RCC 7860 (cell line): ENCODE data around the gene UBB.

ENCODE experiments used
- DNase-seq: peaks from one replicate; pipeline ENCODE4 v3.0.0-alpha.2; 2015; ENCODE audit warnings: low spot score
- FAIRE-seq: peaks from 2 replicates; lab custom pipeline; 2012; peaks lifted over from hg19 to GRCh38; lab: Jason Lieb, UNC

Gene UBB

DNA sequence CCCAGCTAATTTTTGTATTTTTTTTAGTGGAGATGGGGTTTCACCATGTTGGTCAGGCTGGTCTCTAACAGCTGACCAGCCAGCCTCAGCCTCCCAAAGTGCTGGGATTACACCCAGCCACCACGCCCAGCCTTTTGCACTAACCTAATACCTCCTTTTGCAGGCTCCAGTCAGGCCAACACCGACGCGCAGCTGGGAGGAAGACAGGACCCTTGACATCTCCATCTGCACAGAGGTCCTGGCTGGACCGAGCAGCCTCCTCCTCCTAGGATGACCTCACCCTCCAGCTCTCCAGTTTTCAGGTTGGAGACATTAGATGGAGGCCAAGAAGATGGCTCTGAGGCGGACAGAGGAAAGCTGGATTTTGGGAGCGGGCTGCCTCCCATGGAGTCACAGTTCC lies 36.5 kb downstream of the UBB start:
- DNase-seq: no peak
- no peak for FAIRE-seq

DNA sequence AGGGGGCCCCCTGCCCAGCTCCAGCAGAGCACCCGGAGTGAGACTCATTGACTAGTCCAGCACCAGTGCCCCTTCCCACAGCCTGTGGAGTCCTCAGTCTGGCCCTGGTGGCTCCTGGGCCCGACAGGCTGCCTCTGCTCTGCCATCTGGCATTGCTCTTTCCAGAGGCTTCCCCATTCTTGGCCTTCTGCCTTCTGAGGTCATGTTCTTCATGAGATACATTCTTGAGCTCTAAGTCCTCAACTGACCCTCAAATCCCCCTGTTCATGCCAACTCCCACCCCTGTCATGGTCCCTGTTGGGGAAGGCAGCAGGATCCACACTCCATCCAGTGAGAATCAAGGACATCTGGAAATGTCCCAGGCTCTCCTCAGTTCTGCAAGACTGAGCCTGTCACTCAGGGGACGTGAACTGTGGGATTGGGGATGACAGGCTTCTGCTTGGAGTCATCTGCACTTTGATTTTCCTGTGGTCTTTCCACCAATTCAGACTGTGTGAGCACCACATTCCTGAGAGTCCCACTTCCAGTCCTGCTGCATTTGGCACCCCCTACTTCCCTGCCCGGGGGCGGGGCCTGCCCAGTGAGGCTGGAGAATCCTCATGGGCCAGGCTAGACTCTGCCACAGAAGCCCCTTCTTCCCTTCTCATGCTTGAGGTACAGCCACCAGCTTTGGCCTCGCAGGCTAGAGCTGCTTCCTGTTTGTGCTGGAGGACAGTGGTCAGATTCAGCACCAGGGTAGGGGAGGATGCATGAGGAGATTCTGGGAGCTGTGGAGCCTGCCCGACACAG lies 37.2 kb downstream of the UBB start:
- DNase-seq (peak; percentile 67), FAIRE-seq (no peak)

DNA sequence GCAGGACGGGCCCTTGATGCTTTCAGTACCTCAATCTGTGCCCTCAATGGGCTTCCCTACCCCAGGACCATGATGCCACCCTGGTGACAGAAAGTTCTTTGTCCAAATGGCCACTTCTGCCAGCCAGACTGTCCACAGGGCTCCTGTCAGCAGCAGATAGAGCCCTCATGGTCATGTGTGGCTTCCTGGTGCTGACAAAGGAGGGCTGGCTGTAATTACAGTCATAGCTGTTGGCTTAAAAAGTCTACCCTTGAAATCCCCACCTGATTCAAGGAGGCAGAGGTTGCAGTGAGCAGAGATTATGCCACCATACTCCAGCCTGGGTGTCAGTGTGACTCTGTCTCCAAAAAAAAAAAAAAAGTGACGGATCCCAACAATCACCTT lies 37.8 kb downstream of the UBB start:
- DNase-seq: peak; percentile 6
- FAIRE-seq: no peak

DNA sequence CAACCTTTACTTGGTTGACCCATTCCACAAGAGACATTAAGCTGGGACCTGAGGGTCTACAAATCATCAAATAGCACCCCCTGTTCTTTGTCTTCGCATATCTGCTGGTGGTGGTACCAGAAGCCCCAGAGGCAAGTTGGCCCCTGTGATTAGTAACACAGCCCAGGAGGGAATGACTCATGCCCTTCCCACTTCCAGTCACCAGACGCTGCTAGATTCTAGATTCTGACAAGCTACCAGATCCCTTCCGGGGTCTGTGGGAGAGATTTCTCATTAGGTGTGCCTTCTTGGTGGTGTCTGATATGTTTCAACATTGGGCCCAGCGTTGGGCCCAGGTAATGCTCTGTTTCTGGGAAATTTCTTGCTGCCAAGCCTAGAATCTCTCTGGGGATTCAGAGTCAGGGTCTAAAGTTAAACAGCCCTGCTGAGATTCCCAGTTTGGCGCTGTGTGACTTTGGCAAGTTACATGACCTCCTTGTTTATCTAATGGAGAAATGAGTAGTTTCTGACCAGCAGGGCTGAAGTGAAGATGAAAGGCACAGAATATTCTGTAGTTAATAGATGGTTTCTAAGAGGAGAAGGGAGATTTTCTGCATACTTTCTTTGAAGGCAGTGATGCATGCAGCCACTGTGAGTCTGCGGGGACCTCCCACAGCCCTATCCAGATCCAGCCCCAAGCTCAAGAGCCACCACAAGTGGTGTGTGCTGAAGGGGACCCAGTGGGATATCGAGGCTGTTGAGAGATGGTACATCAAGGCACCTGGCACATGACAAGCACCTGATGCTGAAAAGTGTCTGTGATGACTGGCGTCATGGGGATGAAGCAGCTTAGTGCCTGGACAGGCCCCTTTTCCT lies 38.4 kb downstream of the UBB start:
- FAIRE-seq (peak; percentile 89), DNase-seq (peak; percentile 82)

DNA sequence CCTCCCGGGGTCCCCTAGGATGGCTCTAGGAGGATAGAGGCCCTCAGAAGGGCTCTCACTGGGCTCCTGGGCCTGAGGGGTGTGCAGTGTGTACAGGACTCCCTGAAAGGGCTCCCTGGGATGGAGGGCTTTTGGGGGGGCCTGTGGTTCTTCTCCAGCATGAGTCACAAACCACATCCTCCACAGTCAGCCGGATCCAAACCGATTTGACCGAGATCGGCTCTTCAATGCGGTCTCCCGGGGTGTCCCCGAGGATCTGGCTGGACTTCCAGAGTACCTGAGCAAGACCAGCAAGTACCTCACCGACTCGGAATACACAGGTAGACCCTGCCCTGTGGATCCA lies 39.0 kb downstream of the UBB start:
- FAIRE-seq (peak; percentile 74), DNase-seq (peak; percentile 56)

DNA sequence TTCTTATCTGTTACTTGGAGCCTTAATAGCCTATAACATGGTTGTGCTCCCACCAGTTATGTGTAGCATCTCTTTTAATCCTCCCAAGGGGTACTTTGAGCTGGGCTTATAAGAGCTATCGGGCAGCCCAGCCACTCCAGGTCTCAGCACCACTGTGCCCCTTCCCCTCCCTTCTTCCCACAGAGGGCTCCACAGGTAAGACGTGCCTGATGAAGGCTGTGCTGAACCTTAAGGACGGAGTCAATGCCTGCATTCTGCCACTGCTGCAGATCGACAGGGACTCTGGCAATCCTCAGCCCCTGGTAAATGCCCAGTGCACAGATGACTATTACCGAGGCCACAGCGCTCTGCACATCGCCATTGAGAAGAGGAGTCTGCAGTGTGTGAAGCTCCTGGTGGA lies 41.5 kb downstream of the UBB start:
- FAIRE-seq: no peak
- no peak for DNase-seq

DNA sequence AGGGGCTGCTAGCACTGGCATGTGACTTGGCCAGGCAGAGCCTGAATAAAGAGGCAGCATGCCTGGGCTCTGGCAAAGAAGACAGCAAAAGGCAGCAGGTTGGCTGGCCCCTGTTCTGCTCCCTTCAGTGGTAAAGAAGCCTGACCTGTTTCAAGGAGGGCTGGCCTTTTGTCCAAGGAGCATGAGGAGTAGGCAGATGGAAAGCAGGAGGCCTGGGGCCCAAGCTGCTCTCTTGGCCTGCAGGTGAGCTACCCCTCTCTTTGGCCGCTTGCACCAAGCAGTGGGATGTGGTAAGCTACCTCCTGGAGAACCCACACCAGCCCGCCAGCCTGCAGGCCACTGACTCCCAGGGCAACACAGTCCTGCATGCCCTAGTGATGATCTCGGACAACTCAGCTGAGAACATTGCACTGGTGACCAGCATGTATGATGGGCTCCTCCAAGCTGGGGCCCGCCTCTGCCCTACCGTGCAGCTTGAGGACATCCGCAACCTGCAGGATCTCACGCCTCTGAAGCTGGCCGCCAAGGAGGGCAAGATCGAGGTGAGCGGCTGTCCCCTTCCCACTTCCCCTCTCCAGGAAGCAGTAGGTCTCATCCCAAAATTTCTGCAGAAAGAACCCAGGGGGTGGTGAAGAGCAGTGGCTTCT lies 42.5 kb downstream of the UBB start:
- no peak for DNase-seq
- FAIRE-seq: no peak

DNA sequence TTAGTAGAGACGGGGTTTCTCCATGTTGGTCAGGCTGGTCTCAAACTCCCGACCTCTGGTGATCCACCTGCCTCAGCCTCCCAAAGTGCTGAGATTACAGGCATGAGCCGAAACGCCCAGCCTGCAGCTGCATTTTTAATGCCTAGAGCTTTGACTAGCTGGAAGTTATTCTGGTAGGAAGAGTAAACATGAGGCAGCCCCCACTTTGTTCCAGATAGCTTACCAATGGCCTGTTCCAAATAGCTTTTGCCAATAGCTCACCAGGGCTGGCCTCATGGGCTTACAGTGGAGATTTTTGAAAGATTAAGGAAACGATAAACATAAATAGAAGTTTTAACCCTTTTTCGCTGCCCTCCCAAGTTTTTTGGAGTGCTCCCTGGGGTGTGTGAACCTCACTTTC lies 44.3 kb downstream of the UBB start:
- DNase-seq: no peak
- no peak for FAIRE-seq

DNA sequence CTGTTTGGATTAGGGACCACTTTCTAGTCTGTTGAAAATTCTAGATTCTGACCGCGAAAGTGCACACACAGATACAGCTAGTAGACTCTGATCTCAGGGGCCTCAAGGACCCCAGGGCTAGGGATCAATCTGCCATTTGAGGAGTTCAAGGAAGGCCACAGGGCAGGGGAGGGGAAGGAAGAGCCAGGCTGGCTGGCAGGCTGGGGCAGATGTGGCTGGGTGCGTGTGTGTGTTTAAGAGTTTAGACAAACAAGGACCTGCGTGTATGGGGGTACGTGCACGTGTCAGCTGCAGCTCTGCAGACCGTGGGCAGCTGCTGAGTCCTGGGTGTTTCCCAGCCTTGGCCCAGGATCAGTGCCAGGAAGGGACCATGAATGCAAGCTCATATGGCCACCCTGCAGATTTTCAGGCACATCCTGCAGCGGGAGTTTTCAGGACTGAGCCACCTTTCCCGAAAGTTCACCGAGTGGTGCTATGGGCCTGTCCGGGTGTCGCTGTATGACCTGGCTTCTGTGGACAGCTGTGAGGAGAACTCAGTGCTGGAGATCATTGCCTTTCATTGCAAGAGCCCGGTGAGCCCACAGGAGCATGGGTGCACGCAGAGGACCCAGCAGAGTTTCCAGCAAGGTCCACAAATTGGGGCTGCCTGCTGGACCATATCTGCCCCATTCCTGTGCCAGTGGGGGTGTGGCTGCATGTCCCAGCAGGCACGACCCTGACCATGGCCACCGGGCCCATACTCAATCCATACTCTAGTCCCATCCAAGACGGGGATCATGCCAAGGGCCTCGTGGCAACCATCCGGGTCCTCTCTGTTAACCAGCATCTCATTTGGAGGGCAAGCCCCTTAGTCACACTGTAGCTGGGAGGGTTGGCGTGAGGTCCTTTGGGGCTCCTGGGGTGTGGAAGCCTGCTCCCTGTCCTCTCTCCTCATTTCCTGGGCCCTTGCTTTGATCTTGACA lies 45.1 kb downstream of the UBB start:
- DNase-seq (no peak), FAIRE-seq (no peak)

DNA sequence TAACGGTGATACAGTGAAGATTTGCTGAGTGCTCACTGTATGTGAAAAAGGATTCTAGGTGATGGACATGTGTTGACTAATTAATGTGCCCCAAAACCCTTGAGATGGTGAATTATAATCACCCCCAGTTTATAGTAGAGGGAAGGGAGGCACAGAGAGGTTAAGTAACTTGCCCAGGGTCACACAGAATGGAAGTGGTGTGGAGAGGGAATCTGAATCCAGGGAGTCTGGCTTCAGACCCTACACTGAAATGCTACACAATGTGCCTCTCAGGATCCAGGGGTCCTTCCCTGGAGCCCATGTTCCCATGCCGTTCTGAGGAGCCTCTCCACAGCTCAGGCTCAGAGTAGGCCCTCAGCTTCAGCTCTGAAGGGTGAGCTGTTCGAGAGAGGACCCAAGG lies 46.1 kb downstream of the UBB start:
- DNase-seq (no peak), FAIRE-seq (no peak)

DNA sequence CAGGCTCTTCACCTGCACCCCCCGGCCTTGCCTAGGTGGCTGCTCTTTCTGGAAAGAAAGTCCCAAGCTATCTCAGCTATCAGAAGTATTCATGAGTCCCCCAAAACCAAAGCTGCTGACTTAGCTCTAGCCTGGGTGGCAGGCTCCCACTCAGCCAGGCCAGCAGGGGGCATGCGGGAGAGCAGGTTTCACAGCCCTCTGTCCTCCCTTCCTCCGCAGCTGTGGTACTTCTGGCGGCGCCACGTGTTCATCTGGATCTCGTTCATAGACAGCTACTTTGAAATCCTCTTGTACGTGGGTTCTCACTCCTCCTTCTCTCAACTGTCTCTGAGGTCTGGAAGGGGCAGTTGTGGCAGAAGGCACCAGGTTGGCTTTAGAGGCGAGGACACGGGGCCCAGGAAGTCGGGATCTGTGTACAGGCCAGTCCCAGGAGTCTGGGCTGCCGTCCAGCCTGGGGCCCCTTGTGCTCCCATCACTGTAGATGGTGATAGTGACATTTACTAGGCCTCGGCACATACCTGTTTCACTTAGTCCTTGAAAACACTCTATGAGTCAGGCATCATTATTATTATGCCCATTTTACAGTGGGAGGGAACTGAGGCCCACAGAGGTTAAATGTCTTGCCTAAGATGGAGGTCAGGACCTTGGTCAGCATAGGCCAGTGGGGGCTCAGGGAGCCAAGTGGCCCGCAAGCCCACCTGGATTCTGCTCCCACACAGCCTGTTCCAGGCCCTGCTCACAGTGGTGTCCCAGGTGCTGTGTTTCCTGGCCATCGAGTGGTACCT lies 47.4 kb downstream of the UBB start:
- DNase-seq (no peak), FAIRE-seq (no peak)

DNA sequence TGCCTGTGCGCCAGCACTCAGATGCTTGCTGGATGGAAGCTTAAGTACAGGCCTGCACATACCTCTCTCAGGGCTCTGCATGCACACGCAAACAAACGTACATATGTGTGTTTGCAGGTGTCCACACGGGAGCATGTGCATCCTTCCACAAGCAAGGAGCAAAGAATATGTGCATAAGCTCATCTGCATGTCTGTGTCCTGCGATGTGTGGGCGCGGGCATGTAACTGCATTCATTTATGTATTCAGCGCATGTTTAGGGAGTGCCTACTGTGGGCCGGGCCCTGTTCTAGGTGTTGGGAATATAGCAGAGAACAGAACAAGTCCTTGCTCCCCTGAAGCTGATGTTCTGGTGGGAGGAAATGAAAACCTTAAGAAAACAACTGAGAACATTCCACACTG lies 48.2 kb downstream of the UBB start:
- FAIRE-seq (no peak), DNase-seq (no peak)

DNA sequence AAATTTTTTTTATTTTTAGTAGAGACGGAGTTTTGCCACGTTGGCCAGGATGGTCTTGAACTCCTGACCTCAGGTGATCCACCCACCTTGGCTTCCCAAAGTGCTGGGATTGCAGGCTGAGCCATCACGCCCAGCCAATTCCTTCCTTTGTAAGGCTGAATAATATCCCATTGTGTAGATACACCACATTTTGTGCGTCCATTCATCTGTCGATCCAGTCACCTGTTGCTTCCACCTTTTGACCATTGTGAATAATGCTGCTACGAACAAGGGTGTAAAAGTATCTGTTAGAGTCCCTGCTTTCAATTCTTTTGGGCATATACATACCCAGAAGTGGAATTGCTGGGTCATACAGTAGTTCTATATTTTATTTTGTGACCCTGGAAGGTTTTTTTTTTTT lies 49.8 kb downstream of the UBB start:
- FAIRE-seq (no peak), DNase-seq (no peak)

DNA sequence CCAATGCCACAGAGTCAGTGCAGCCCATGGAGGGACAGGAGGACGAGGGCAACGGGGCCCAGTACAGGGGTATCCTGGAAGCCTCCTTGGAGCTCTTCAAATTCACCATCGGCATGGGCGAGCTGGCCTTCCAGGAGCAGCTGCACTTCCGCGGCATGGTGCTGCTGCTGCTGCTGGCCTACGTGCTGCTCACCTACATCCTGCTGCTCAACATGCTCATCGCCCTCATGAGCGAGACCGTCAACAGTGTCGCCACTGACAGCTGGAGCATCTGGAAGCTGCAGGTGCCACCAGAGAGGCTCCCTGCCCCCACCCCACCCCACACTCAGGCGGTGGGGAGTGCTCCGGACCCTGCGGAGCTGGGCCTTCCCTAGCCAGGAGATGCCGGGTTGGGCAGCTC lies 51.1 kb downstream of the UBB start:
- no peak for DNase-seq
- FAIRE-seq: no peak
